HFFc6 (cell line): ENCODE measurements around the gene MAD1L1. TPM values are rescaled to one million over a fixed set of nuclear protein-coding genes. Genes with fewer than 3 reads are reported as not detected.

Experiments used
- DNase-seq: peaks from one replicate; pipeline ENCODE4 v3.0.0-alpha.2; 2018
- H3K27ac Mint-ChIP-seq: 2 replicates; pipeline ENCODE4 v1.8.0; 2020; ENCODE audit warnings: mild to moderate bottlenecking, mixed read lengths
- H3K27me3 Mint-ChIP-seq: 2 replicates; pipeline ENCODE4 v1.8.0; 2021; ENCODE audit warnings: mild to moderate bottlenecking, moderate library complexity, mixed read lengths; ENCODE audit not compliant: insufficient read depth
- H3K36me3 Mint-ChIP-seq: 2 replicates; pipeline ENCODE4 v1.8.0; 2021; ENCODE audit warnings: low read depth, mixed read lengths
- H3K4me1 Mint-ChIP-seq: 2 replicates; pipeline ENCODE4 v1.8.0; 2020; ENCODE audit warnings: low read depth, mixed read lengths
- H3K4me3 Mint-ChIP-seq: 2 replicates; pipeline ENCODE4 v1.8.0; 2020; ENCODE audit warnings: mild to moderate bottlenecking, moderate library complexity, mixed read lengths
- H3K9me3 Mint-ChIP-seq: 2 replicates; pipeline ENCODE4 v1.8.0; 2020; ENCODE audit warnings: mild to moderate bottlenecking, mixed read lengths
- CTCF ChIP-seq: fragments of 200-600 bp; sonication (generic); IDR thresholded peaks from 2 replicates; pipeline ENCODE4 v1.5.0; 2021; ENCODE audit warnings: antibody characterized with exemption, mild to moderate bottlenecking
- total RNA-seq, 6 experiments: library from RNA; stranded (reverse); fragmentation: NEBNext Ultra II Directional; extraction: Animal tissue kit (Norgen Biotek cat#: 25700); gene quantifications; 2 replicates in 1 of 6; 3 replicates in 5 of 6; pipeline ENCODE4 v1.2.3, GENCODE V29; 2021

The MAD1L1 gene
- total RNA-seq, 6 experiments from 2014 or later, result 34.6 to 44.8 (median 40.2) TPM

- peaks cover 6% of the 10 kb centered on the region; the same call in 1 of the 2 replicates for H3K4me1 Mint-ChIP-seq
- no peaks in the 10 kb centered on the region for H3K9me3 Mint-ChIP-seq
- no peaks in the 10 kb centered on the region for H3K36me3 Mint-ChIP-seq
- DNase-seq, result no peak
- peaks cover 6% of the 10 kb centered on the region for H3K27me3 Mint-ChIP-seq
- no peak for TF ChIP-seq CTCF
- no peak overlapping the region for H3K4me3 Mint-ChIP-seq
- no peak overlapping the region for H3K27ac Mint-ChIP-seq
Measured at GRCh38 chr7:1810961-1811849, 421.5 kb downstream of the MAD1L1 start.

GRCh38 chr7:1810521-1810920, 422.2 kb downstream of the MAD1L1 start:
- TF ChIP-seq CTCF, result no peak
- H3K27ac Mint-ChIP-seq, result no peak overlapping the region
- peaks cover 6% of the 10 kb centered on the region; the same call in 1 of the 2 replicates for H3K4me1 Mint-ChIP-seq
- H3K4me3 Mint-ChIP-seq, result no peak overlapping the region
- peaks cover 6% of the 10 kb centered on the region for H3K27me3 Mint-ChIP-seq
- no peaks in the 10 kb centered on the region for H3K36me3 Mint-ChIP-seq
- H3K9me3 Mint-ChIP-seq, result no peaks in the 10 kb centered on the region
- DNase-seq, result no peak

- no peaks in the 10 kb centered on the region for H3K9me3 Mint-ChIP-seq
- H3K4me3 Mint-ChIP-seq, result no peak overlapping the region
- H3K27me3 Mint-ChIP-seq, result peaks cover 6% of the 10 kb centered on the region
- no peak for TF ChIP-seq CTCF
- H3K27ac Mint-ChIP-seq, result no peak overlapping the region
- H3K4me1 Mint-ChIP-seq, result peaks cover 6% of the 10 kb centered on the region; the same call in 1 of the 2 replicates
- H3K36me3 Mint-ChIP-seq, result no peaks in the 10 kb centered on the region
- DNase-seq, result no peak
Measured at GRCh38 chr7:1809601-1810258, 423.0 kb downstream of the MAD1L1 start.

GRCh38 chr7:1809070-1809469, 423.7 kb downstream of the MAD1L1 start:
- H3K36me3 Mint-ChIP-seq, result no peaks in the 10 kb centered on the region
- DNase-seq, result no peak
- no peak overlapping the region for H3K27ac Mint-ChIP-seq
- no peak overlapping the region for H3K4me3 Mint-ChIP-seq
- H3K9me3 Mint-ChIP-seq, result no peaks in the 10 kb centered on the region; the same call in 1 of the 2 replicates
- peaks cover 4% of the 10 kb centered on the region for H3K27me3 Mint-ChIP-seq
- no peak for TF ChIP-seq CTCF
- peaks cover 6% of the 10 kb centered on the region; the same call in 1 of the 2 replicates for H3K4me1 Mint-ChIP-seq

- DNase-seq, result no peak
- no peak overlapping the region for H3K27ac Mint-ChIP-seq
- peaks cover 2% of the 10 kb centered on the region for H3K27me3 Mint-ChIP-seq
- no peak overlapping the region for H3K4me3 Mint-ChIP-seq
- TF ChIP-seq CTCF, result no peak
- no peaks in the 10 kb centered on the region; the same call in 1 of the 2 replicates for H3K9me3 Mint-ChIP-seq
- no peaks in the 10 kb centered on the region for H3K36me3 Mint-ChIP-seq
- peaks cover 6% of the 10 kb centered on the region; the same call in 1 of the 2 replicates for H3K4me1 Mint-ChIP-seq
Measured at GRCh38 chr7:1807821-1808600, 424.7 kb downstream of the MAD1L1 start.
